ENCODE results near the gene SAFB. TPM values are rescaled to one million over a fixed set of nuclear protein-coding genes. Genes with fewer than 3 reads are reported as not detected.

The SAFB gene
- total and polyA plus RNA-seq, 2 of the 13 experiments (the other 11 are each of a cell fraction or from before 2014, with no cell fraction given) = 21.0 to 28.4 TPM

GRCh38 chr19:5690125-5690954 lies 67.5 kb downstream of the SAFB start, which contains the start of gene RPL36 (continued):
- TF ChIP-seq RFX3 (CRISPR knock-in tag; IDR thresholded peaks at IDR 0.05) = no peak
- no peak for TF ChIP-seq ZBTB3 (CRISPR knock-in tag; IDR thresholded peaks at IDR 0.05; ENCODE audit: borderline replicate concordance, low read depth)
- TF ChIP-seq MYPOP (CRISPR knock-in tag; IDR thresholded peaks at IDR 0.05) = peak; percentile 90; the same call in 1 of the 2 replicates
- peak; percentile 96 for TF ChIP-seq ZNF788 (CRISPR knock-in tag; IDR thresholded peaks at IDR 0.05; ENCODE audit: borderline replicate concordance)
- TF ChIP-seq ZNF879 (CRISPR knock-in tag; IDR thresholded peaks at IDR 0.05) = peak; percentile 34; the same call in 1 of the 2 replicates
- peak; percentile 100 for TF ChIP-seq RBFOX2 (IDR thresholded peaks at IDR 0.05; ENCODE audit: low read depth, low read length)
- no peak for TF ChIP-seq ADNP (CRISPR knock-in tag; IDR thresholded peaks at IDR 0.05)
- TF ChIP-seq ZNF343 (CRISPR knock-in tag; IDR thresholded peaks at IDR 0.05) = peak; percentile 96; the same call in 1 of the 2 replicates
- TF ChIP-seq MAX (IDR thresholded peaks at IDR 0.05) = peak; percentile 89
- 0 out of 2 replicates have a peak, but pooled peaks have one; percentile 31 for TF ChIP-seq ONECUT2 (CRISPR knock-in tag; IDR thresholded peaks at IDR 0.05)
- no peak for TF ChIP-seq ZNF597 (CRISPR knock-in tag; IDR thresholded peaks at IDR 0.05)
- peak; percentile 53; the same call in 1 of the 2 replicates for TF ChIP-seq BHLHE40 (IDR thresholded peaks at IDR 0.05; ENCODE audit: low read length)
- no peak for TF ChIP-seq KLF15 (CRISPR knock-in tag; IDR thresholded peaks at IDR 0.05; ENCODE audit: borderline replicate concordance)
- TF ChIP-seq NFKB2 (CRISPR knock-in tag; IDR thresholded peaks at IDR 0.05; ENCODE audit: borderline replicate concordance) = peak; percentile 84; the same call in 1 of the 2 replicates
- peak; percentile 89 for TF ChIP-seq ZNF431 (CRISPR knock-in tag; IDR thresholded peaks at IDR 0.05; ENCODE audit: borderline replicate concordance, low read depth)
- no peak; the same call in 1 of the 2 replicates for TF ChIP-seq SOX13 (IDR thresholded peaks at IDR 0.05)
- TF ChIP-seq SOX13 (CRISPR knock-in tag; conservative IDR thresholded peaks at IDR 0.05 in 1 of 2, IDR thresholded peaks at IDR 0.05 in 1 of 2) = no peak
- TF ChIP-seq POLR2AphosphoS5 (IDR thresholded peaks at IDR 0.05; ENCODE audit: low read depth, low read length) = peak; percentile 98
- peak; percentile 84 for TF ChIP-seq ZNF274 (CRISPR knock-in tag; IDR thresholded peaks at IDR 0.05)
- peak; percentile 87 for TF ChIP-seq ZNF761 (CRISPR knock-in tag; conservative IDR thresholded peaks at IDR 0.05)
- no peak for TF ChIP-seq HOMEZ (CRISPR knock-in tag; IDR thresholded peaks at IDR 0.05; ENCODE audit: low read depth)
- no peak for TF ChIP-seq IRF1 (CRISPR knock-in tag; IDR thresholded peaks at IDR 0.05; ENCODE audit: low read depth)
- TF ChIP-seq ZNF33B (CRISPR knock-in tag; IDR thresholded peaks at IDR 0.05) = peak; percentile 57
- peak; percentile 79; the same call in 1 of the 2 replicates for TF ChIP-seq ZNF614 (CRISPR knock-in tag; IDR thresholded peaks at IDR 0.05; ENCODE audit: borderline replicate concordance)
- peak; percentile 92; the same call in 1 of the 2 replicates for TF ChIP-seq MAF1 (CRISPR knock-in tag; IDR thresholded peaks at IDR 0.05; ENCODE audit: borderline replicate concordance)
